ENCODE measurements around the gene UNC79.

UNC79 gene

DNA sequence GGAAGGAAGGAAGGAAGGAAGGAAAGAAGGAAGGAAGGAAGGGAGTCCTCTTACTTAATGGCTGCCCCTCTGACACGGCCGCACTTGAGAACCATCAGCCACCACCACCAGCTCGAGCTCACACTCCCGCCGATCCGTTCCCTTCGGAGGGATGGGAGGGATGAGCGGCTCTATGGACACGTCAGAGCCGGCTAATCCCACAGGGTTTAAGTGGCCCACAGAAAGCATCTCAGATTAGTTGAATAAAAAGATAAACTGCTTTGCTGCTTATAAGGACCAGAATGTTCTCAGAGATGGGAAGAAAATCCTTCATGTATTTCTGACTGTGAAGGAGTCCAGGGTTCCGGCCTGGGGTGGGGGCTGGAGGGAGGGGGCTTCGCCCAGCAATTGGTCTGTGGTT, 326.5 kb downstream of the UNC79 start:
- DNase-seq: no peak
